ENCODE results near the gene MOV10L1.

Gene MOV10L1

GRCh38 chr22:50089231-50089630, 575 bp upstream of the MOV10L1 start:
- Histone ChIP-seq H3K4me2 (ENCODE audit: low read length) (no peak overlapping the region), H3K9ac (no peak overlapping the region), H3K27ac (no peak overlapping the region), H3K27me3 (ENCODE audit: control insufficient read depth, insufficient read depth, low read length) (no peaks in the 10 kb centered on the region), H3K4me1 (no peaks in the 10 kb centered on the region), H3K36me3 (ENCODE audit: control insufficient read depth, insufficient read depth, low read length) (no peaks in the 10 kb centered on the region), H2AFZ (no peak overlapping the region), H3K9me3 (ENCODE audit: control insufficient read depth, low read length) (no peaks in the 10 kb centered on the region), H3K79me2 (no peaks in the 10 kb centered on the region), H3K4me3 (ENCODE audit: low read depth, low read length) (no peak overlapping the region)
- TF ChIP-seq CTCF (IDR thresholded peaks at IDR 0.05) = no peak

- no peak overlapping the region for H3K9ac ChIP-seq
- no peaks in the 10 kb centered on the region for H3K9me3 ChIP-seq (ENCODE audit: control insufficient read depth, low read length)
- no peaks in the 10 kb centered on the region for H3K36me3 ChIP-seq (ENCODE audit: control insufficient read depth, insufficient read depth, low read length)
- H3K79me2 ChIP-seq = no peaks in the 10 kb centered on the region
- no peak overlapping the region for H3K4me2 ChIP-seq (ENCODE audit: low read length)
- no peak overlapping the region for H3K4me3 ChIP-seq (ENCODE audit: low read depth, low read length)
- TF ChIP-seq CTCF (IDR thresholded peaks at IDR 0.05) = no peak
- no peaks in the 10 kb centered on the region for H3K27me3 ChIP-seq (ENCODE audit: control insufficient read depth, insufficient read depth, low read length)
- H3K27ac ChIP-seq = no peak overlapping the region
- no peaks in the 10 kb centered on the region for H3K4me1 ChIP-seq
- H2AFZ ChIP-seq = no peak overlapping the region
Measured at GRCh38 chr22:50090412-50090714, 557 bp downstream of the MOV10L1 start.

GRCh38 chr22:50091092-50091768, 1.4 kb downstream of the MOV10L1 start:
- H3K9ac ChIP-seq = no peak overlapping the region

GRCh38 chr22:50092342-50092741, 2.5 kb downstream of the MOV10L1 start:
- H3K27me3 ChIP-seq (ENCODE audit: control insufficient read depth, insufficient read depth, low read length) = no peaks in the 10 kb centered on the region
- H3K4me3 ChIP-seq (ENCODE audit: low read depth, low read length) = no peak overlapping the region
- no peaks in the 10 kb centered on the region for H3K9me3 ChIP-seq (ENCODE audit: control insufficient read depth, low read length)
- H3K9ac ChIP-seq = no peak overlapping the region
- no peak overlapping the region for H3K4me2 ChIP-seq (ENCODE audit: low read length)
- no peak overlapping the region for H2AFZ ChIP-seq
- no peaks in the 10 kb centered on the region for H3K4me1 ChIP-seq
- H3K79me2 ChIP-seq = no peaks in the 10 kb centered on the region
- no peaks in the 10 kb centered on the region for H3K36me3 ChIP-seq (ENCODE audit: control insufficient read depth, insufficient read depth, low read length)
- TF ChIP-seq CTCF (IDR thresholded peaks at IDR 0.05) = no peak
- no peak overlapping the region for H3K27ac ChIP-seq

More at GRCh38 chr22:50091092-50091768, 1.4 kb downstream of the MOV10L1 start:
- Histone ChIP-seq H3K4me2 (ENCODE audit: low read length) (no peak overlapping the region), H2AFZ (no peak overlapping the region), H3K79me2 (no peaks in the 10 kb centered on the region), H3K27ac (no peak overlapping the region), H3K4me1 (no peaks in the 10 kb centered on the region), H3K36me3 (ENCODE audit: control insufficient read depth, insufficient read depth, low read length) (no peaks in the 10 kb centered on the region), H3K9me3 (ENCODE audit: control insufficient read depth, low read length) (no peaks in the 10 kb centered on the region), H3K4me3 (ENCODE audit: low read depth, low read length) (no peak overlapping the region), H3K27me3 (ENCODE audit: control insufficient read depth, insufficient read depth, low read length) (no peaks in the 10 kb centered on the region)
- no peak for TF ChIP-seq CTCF (IDR thresholded peaks at IDR 0.05)

- Histone ChIP-seq H3K4me2 (ENCODE audit: low read length) (no peak overlapping the region), H2AFZ (no peak overlapping the region), H3K79me2 (no peaks in the 10 kb centered on the region), H3K9ac (no peak overlapping the region), H3K4me1 (no peaks in the 10 kb centered on the region), H3K27me3 (ENCODE audit: control insufficient read depth, insufficient read depth, low read length) (no peaks in the 10 kb centered on the region), H3K27ac (no peak overlapping the region), H3K36me3 (ENCODE audit: control insufficient read depth, insufficient read depth, low read length) (no peaks in the 10 kb centered on the region), H3K9me3 (ENCODE audit: control insufficient read depth, low read length) (no peaks in the 10 kb centered on the region), H3K4me3 (ENCODE audit: low read depth, low read length) (no peak overlapping the region)
- TF ChIP-seq CTCF (IDR thresholded peaks at IDR 0.05) = no peak
Measured at GRCh38 chr22:50098052-50098451, 8.2 kb downstream of the MOV10L1 start.

Measured in parathyroid adenoma (tissue), 2 donors.